H1 (cell line): ENCODE measurements around the gene KLHL8. TPM values are rescaled to one million over a fixed set of nuclear protein-coding genes. Genes with fewer than 3 reads are reported as not detected.
A peak's percentile ranks its signal among the peaks of the same experiment; 100 is the strongest.
"Not testable (repeated sequence)": the region's sequence is repeated elsewhere in the genome, so short reads cannot be mapped to it uniquely, and the experiment has no call there.

Experiments used
- CTCF ChIA-PET: fragments of 300-600 bp; sonication (Branson Sonifier 250); formaldehyde crosslinking; loops from one replicate; lab custom pipeline; 2021; ENCODE audit not compliant: partially characterized antibody; lab: Charles Lee
- POLR2A ChIA-PET: fragments of 300-600 bp; sonication (Branson Sonifier 250); formaldehyde crosslinking; loops from one replicate; lab custom pipeline; 2021; ENCODE audit warnings: inconsistent platforms; ENCODE audit not compliant: partially characterized antibody; lab: Charles Lee
- DNase-seq, 2 experiments: peaks; one replicate each; pipeline versions ENCODE4 v3.0.0 to v3.0.0-alpha.2; 2010 to 2022; ENCODE audit warnings: low spot score in 2 of 2, low read depth in 1 of 2, mixed read lengths in 1 of 2
- FAIRE-seq: peaks from 2 replicates; lab custom pipeline; 2011; peaks lifted over from hg19 to GRCh38; lab: Jason Lieb, UNC
- H2AFZ ChIP-seq: 2 replicates; pipeline ENCODE4 v1.8.1; 2012; ENCODE audit warnings: low read length, inconsistent platforms
- H2AK5ac ChIP-seq: 2 replicates; pipeline ENCODE4 v1.6.1; 2013; ENCODE audit warnings: low read depth, low read length
- H2BK120ac ChIP-seq: replicated peaks from 2 replicates; pipeline ENCODE3; 2013; ENCODE audit warnings: low read depth, low read length, inconsistent platforms
- H2BK12ac ChIP-seq: 2 replicates; pipeline ENCODE4 v1.6.1; 2013; ENCODE audit warnings: low read depth, low read length
- H2BK15ac ChIP-seq: 2 replicates; pipeline ENCODE4 v1.6.1; 2013; ENCODE audit warnings: low read length
- H2BK20ac ChIP-seq: 2 replicates; pipeline ENCODE4 v1.6.1; 2013; ENCODE audit warnings: low read length
- H2BK5ac ChIP-seq: 2 replicates; pipeline ENCODE4 v1.6.1; 2013; ENCODE audit warnings: low read depth, low read length
- H3K14ac ChIP-seq: 2 replicates; pipeline ENCODE4 v1.6.1; 2013; ENCODE audit warnings: inconsistent platforms; ENCODE audit not compliant: insufficient read length
- H3K18ac ChIP-seq: 2 replicates; pipeline ENCODE4 v1.6.1; 2013; ENCODE audit warnings: low read length; ENCODE audit errors: extremely low read depth
- H3K23ac ChIP-seq: 2 replicates; pipeline ENCODE4 v1.6.1; 2013; ENCODE audit warnings: inconsistent platforms; ENCODE audit not compliant: insufficient read length
- H3K23me2 ChIP-seq: 2 replicates; pipeline ENCODE4 v1.6.1; 2013; ENCODE audit warnings: low read depth, low read length
- H3K27ac ChIP-seq: 2 replicates; pipeline ENCODE4 v1.6.1; 2011; ENCODE audit warnings: low read depth, low read length, inconsistent platforms
- H3K27me3 ChIP-seq, 4 experiments: replicated peaks in 1 of 4; 1 replicate in 1 of 4; 2 replicates in 3 of 4; pipeline versions ENCODE4 v1.6.1 to v1.8.1; 2011 to 2013; ENCODE audit warnings: low read length in 3 of 4, mild to moderate bottlenecking in 3 of 4, inconsistent platforms in 2 of 4, mixed read lengths in 2 of 4, moderate library complexity in 1 of 4; ENCODE audit not compliant: control insufficient read depth in 3 of 4, insufficient read depth in 3 of 4; ENCODE audit errors: extremely low read depth in 1 of 4
- H3K36me3 ChIP-seq, 4 experiments: 2 replicates each; pipeline versions ENCODE4 v1.6.1 to v1.8.1; 2011 to 2013; ENCODE audit warnings: mild to moderate bottlenecking in 4 of 4, low read length in 3 of 4, moderate library complexity in 2 of 4, control low read depth in 1 of 4, inconsistent platforms in 1 of 4; ENCODE audit not compliant: insufficient read depth in 4 of 4, control insufficient read depth in 2 of 4
- H3K4ac ChIP-seq: replicated peaks from 2 replicates; pipeline ENCODE3; 2013; ENCODE audit warnings: low read length, low read depth, mixed read lengths, inconsistent platforms; ENCODE audit not compliant: insufficient read length
- H3K4me1 ChIP-seq, 4 experiments: replicated peaks in 1 of 4; 1 replicate in 1 of 4; 2 replicates in 3 of 4; pipeline versions ENCODE4 v1.6.1 to v1.8.1; 2011 to 2013; ENCODE audit warnings: low read length in 3 of 4, inconsistent platforms in 2 of 4, mixed read lengths in 1 of 4; ENCODE audit not compliant: insufficient read depth in 4 of 4, control insufficient read depth in 3 of 4
- H3K4me2 ChIP-seq, 2 experiments: 2 replicates each; pipeline versions ENCODE4 v1.6.1 to v1.8.1; 2011 to 2013; ENCODE audit warnings: low read depth in 2 of 2, low read length in 2 of 2, control low read depth in 1 of 2, inconsistent platforms in 1 of 2, mild to moderate bottlenecking in 1 of 2; ENCODE audit not compliant: insufficient read depth in 1 of 2
- H3K4me3 ChIP-seq, 4 experiments: fragments of 200-600, 300-600 bp in 1 of 4; sonication (generic), shearing (Covaris generic), sonication (Bioruptor Twin) in 1 of 4; 2 replicates each; pipeline versions ENCODE4 v1.5.1 to v1.8.1; 2011 to 2016; ENCODE audit warnings: low read length in 4 of 4, low read depth in 3 of 4, control low read depth in 2 of 4, inconsistent platforms in 2 of 4, mild to moderate bottlenecking in 2 of 4, mixed read lengths in 1 of 4, moderate library complexity in 1 of 4; ENCODE audit not compliant: insufficient read depth in 2 of 4; ENCODE audit errors: extremely low read depth in 1 of 4
- H3K56ac ChIP-seq: replicated peaks from 2 replicates; pipeline ENCODE3; 2013; ENCODE audit warnings: low read depth, mild to moderate bottlenecking, mixed read lengths, low read length, inconsistent platforms; ENCODE audit not compliant: insufficient read length
- H3K79me1 ChIP-seq: 2 replicates; pipeline ENCODE4 v1.6.1; 2013; ENCODE audit warnings: low read depth, low read length, control low read depth
- H3K79me2 ChIP-seq, 2 experiments: 2 replicates each; pipeline versions ENCODE4 v1.6.1 to v1.8.1; 2012 to 2013; ENCODE audit warnings: low read length in 2 of 2, mild to moderate bottlenecking in 2 of 2, inconsistent platforms in 1 of 2; ENCODE audit not compliant: insufficient read depth in 2 of 2, control insufficient read depth in 1 of 2
- H3K9ac ChIP-seq, 4 experiments: replicated peaks in 1 of 4; 1 replicate in 1 of 4; 2 replicates in 3 of 4; pipeline versions ENCODE4 v1.6.1 to v1.8.1; 2011 to 2013; ENCODE audit warnings: low read depth in 3 of 4, low read length in 3 of 4, control low read depth in 2 of 4, mild to moderate bottlenecking in 2 of 4, moderate library complexity in 2 of 4, inconsistent platforms in 1 of 4; ENCODE audit errors: extremely low read depth in 1 of 4
- H3K9me3 ChIP-seq, 2 experiments: 2 replicates each; pipeline versions ENCODE4 v1.6.1 to v1.8.1; 2012 to 2013; ENCODE audit warnings: mild to moderate bottlenecking in 2 of 2, moderate library complexity in 2 of 2, control low read depth in 1 of 2, inconsistent platforms in 1 of 2, low read depth in 1 of 2, low read length in 1 of 2, mixed read lengths in 1 of 2; ENCODE audit not compliant: insufficient read depth in 2 of 2
- H4K20me1 ChIP-seq, 2 experiments: replicated peaks in 1 of 2; 2 replicates each; pipeline versions ENCODE3 to v1.8.1; 2011 to 2013; ENCODE audit warnings: inconsistent platforms in 2 of 2, low read length in 2 of 2, mild to moderate bottlenecking in 1 of 2; ENCODE audit not compliant: insufficient read depth in 2 of 2, control insufficient read depth in 1 of 2
- H4K5ac ChIP-seq: 2 replicates; pipeline ENCODE4 v1.6.1; 2013; ENCODE audit warnings: low read length, low read depth, mixed read lengths, inconsistent platforms; ENCODE audit not compliant: insufficient read length
- H4K8ac ChIP-seq: 2 replicates; pipeline ENCODE4 v1.8.0; 2013; ENCODE audit warnings: mild to moderate bottlenecking, moderate library complexity, low read length, inconsistent platforms; ENCODE audit not compliant: insufficient read depth; ENCODE audit errors: extremely low read depth
- H4K91ac ChIP-seq: replicated peaks from 2 replicates; pipeline ENCODE3; 2013; ENCODE audit warnings: low read length, mixed read lengths, inconsistent platforms; ENCODE audit not compliant: insufficient read length
- CEBPB ChIP-seq: IDR thresholded peaks from 2 replicates; pipeline ENCODE4 v1.6.1; 2012; ENCODE audit warnings: low read depth, low read length
- WGBS, 2 experiments: shearing (Covaris generic) in 1 of 2; methylation state at CpG; one replicate each; pipeline versions ENCODE4 v1.1.6 to v1.1.7; 2013 to 2015; ENCODE audit warnings: low lambda C conversion rate in 2 of 2, mixed read lengths in 2 of 2, inconsistent platforms in 1 of 2, low coverage in 1 of 2, missing lambda C conversion rate in 1 of 2; ENCODE audit not compliant: insufficient replicate concordance in 2 of 2, insufficient coverage in 1 of 2, insufficient read length in 1 of 2; ENCODE audit errors: extremely low coverage in 1 of 2, missing lambda C conversion rate in 1 of 2; 5-methylcytosine and 5-hydroxymethylcytosine counted together
- polyA plus RNA-seq, 7 experiments: library from polyadenylated mRNA; depleted of rRNA in 3 of 7; stranded (reverse) in 5 of 7; unstranded in 2 of 7; fragments of >200 nt in 5 of 7; fragments of 200-250 nt in 2 of 7; gene quantifications; 1 replicate in 5 of 7; 2 replicates in 1 of 7; 4 replicates in 1 of 7; pipeline versions ENCODE4 v1.2.1 to v1.2.3, GENCODE V29; 2011 to 2013; ENCODE audit warnings: missing spikeins in 2 of 7, mixed read lengths in 2 of 7
- total RNA-seq: library from RNA; stranded (reverse); fragmentation: NEBNext Ultra II Directional; extraction: Animal tissue kit (Norgen Biotek cat#: 25700); gene quantifications from 2 replicates; pipeline ENCODE4 v1.2.1, GENCODE V29; 2021

The KLHL8 gene
- total and polyA plus RNA-seq, 2 of the 8 experiments (the other 6 are each of a cell fraction or from before 2014, with no cell fraction given) = 0.94 to 8.1 TPM

DNA sequence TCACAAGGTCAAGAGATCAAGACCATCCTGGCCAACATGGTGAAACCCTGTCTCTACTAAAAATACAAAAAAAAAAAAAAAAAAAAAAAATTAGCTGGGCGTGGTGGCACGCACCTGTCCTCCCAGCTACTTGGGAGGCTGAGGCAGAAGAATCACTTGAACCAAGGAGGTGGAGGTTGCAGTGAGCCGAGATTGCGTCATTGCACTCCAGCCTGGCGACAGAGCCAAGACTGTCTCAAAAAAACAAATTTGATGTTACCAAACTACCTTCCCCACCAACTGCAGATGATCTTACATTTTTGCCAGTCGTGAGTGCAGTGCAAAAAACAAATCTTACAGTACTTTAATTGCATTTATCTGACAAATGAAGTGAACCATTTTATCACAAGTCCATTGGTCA is 74.5 kb downstream of the KLHL8 start:
- H4K91ac ChIP-seq, H3K14ac ChIP-seq, H3K27me3 ChIP-seq, H3K9ac ChIP-seq, H3K4ac ChIP-seq, H3K36me3 ChIP-seq, H2BK12ac ChIP-seq, H3K4me3 ChIP-seq, H3K9me3 ChIP-seq, H2BK20ac ChIP-seq, H3K23ac ChIP-seq, H3K4me2 ChIP-seq, H2BK5ac ChIP-seq, H4K20me1 ChIP-seq, POLR2A ChIA-PET, H3K79me1 ChIP-seq, H4K5ac ChIP-seq, H3K18ac ChIP-seq, H3K4me1 ChIP-seq, DNase-seq, H2BK15ac ChIP-seq, H4K8ac ChIP-seq, H3K27ac ChIP-seq, H3K56ac ChIP-seq, H2AK5ac ChIP-seq, H2AFZ ChIP-seq, FAIRE-seq, H2BK120ac ChIP-seq, H3K23me2 ChIP-seq, H3K79me2 ChIP-seq: not testable (repeated sequence)
- CTCF ChIA-PET = interaction anchor here (0.6 to 1.0 kb wide), 2 partner anchors 73 to 526 kb away, joined by 3 read pairs; no protein-coding TSS in a partner anchor
- 0 out of 2 replicates have a peak, but pooled peaks have one; percentile 19 for TF ChIP-seq CEBPB
- WGBS, 2 experiments = 92% methylated on average over 4 of the region's 6 CpGs; no CpG with 5 or more reads in 1 of the 2 experiments
